ENCODE measurements around the gene RNU7-1. TPM values are rescaled to one million over a fixed set of nuclear protein-coding genes. Genes with fewer than 3 reads are reported as not detected.

Gene RNU7-1
- total RNA-seq, 2 donors from 2014 or later: not detected

DNA sequence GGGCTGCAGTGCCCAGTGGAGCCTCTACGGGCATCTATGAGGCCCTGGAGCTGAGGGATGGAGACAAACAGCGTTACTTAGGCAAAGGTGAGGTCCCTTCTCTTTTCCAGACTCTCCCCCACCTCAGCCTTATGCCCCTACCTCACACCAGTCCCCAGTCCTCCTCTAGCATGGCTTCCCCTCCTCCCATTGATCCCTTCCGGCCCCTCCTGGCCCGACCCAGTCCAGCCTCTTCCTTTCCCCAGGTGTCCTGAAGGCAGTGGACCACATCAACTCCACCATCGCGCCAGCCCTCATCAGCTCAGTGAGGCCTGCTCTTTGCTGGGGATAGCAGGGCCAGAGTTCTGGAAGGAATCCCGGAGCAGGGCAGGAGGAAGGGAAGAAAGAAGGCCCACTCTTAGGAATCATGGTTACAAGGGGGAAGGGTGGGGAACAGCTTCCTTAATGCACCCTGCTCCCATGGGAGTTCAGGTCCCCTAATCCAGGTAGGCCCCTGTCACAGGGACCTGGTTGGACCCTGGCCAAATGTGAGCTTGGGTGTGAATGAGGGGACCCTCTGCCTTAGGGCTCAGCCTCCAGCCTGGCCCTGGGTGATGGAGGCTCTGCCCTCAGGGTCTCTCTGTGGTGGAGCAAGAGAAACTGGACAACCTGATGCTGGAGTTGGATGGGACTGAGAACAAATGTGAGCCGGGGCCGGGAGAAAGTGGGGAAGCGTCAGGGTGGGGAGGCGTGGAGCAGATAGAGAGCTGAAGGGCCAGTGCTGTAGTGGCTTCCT is 27.0 kb upstream of the RNU7-1 start:
- DNase-seq (no peak), ATAC-seq (no peak)
- intact Hi-C loops (cut with DNase I, micrococcal nuclease): no loop called here

DNA sequence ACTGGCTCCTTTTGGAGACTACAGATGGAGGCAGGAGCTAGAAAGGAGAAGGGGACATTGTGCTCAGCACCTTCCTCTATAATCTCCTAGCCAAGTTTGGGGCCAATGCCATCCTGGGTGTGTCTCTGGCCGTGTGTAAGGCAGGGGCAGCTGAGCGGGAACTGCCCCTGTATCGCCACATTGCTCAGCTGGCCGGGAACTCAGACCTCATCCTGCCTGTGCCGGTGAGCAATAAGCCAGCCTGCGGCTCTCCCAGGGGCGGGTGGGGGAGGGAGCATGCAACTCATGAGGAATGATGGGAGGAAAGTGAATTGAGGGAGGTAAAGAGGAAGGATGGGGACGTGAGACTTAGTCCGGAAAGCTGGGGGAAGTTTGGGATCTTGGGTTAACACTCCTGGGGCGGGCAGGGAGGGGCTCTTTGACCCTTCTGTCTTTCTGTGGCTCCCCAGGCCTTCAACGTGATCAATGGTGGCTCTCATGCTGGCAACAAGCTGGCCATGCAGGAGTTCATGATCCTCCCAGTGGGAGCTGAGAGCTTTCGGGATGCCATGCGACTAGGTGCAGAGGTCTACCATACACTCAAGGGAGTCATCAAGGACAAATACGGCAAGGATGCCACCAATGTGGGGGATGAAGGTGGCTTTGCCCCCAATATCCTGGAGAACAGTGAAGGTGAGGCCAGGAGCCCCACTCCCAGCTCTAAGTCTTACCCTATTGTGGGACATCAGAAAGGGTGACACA is 26.0 kb upstream of the RNU7-1 start:
- ATAC-seq (no peak), DNase-seq (no peak)
- intact Hi-C loops (cut with DNase I, micrococcal nuclease): no loop called here

DNA sequence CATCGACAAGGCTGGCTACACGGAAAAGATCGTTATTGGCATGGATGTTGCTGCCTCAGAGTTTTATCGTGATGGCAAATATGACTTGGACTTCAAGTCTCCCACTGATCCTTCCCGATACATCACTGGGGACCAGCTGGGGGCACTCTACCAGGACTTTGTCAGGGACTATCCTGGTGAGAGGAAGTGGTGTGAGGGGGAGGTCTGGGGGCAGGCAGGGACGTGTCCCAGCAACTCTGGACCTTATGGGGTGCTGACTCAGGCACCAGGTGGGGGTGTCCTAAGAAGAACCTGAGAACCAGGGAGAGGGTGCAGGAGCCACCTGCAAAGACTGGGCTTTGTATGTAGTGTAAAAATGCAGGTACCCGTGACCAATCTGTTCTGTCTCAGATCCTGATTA is 24.0 kb upstream of the RNU7-1 start:
- no peak for DNase-seq
- no peak for ATAC-seq
- intact Hi-C loops (cut with DNase I, micrococcal nuclease): no loop called here

DNA sequence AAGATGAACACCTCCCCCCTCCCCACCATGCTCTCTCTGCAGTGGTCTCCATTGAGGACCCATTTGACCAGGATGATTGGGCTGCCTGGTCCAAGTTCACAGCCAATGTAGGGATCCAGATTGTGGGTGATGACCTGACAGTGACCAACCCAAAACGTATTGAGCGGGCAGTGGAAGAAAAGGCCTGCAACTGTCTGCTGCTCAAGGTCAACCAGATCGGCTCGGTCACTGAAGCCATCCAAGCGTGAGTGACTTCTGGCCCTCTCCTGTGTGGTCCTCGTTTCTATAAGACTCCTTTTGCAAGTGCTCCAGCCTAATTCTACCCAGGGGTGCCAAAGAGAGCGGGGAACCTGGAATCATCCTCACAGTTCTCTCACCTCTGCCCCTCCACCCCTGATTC is 22.1 kb upstream of the RNU7-1 start:
- intact Hi-C loops (cut with DNase I, micrococcal nuclease): no loop called here
- ATAC-seq (no peak), DNase-seq (no peak)

DNA sequence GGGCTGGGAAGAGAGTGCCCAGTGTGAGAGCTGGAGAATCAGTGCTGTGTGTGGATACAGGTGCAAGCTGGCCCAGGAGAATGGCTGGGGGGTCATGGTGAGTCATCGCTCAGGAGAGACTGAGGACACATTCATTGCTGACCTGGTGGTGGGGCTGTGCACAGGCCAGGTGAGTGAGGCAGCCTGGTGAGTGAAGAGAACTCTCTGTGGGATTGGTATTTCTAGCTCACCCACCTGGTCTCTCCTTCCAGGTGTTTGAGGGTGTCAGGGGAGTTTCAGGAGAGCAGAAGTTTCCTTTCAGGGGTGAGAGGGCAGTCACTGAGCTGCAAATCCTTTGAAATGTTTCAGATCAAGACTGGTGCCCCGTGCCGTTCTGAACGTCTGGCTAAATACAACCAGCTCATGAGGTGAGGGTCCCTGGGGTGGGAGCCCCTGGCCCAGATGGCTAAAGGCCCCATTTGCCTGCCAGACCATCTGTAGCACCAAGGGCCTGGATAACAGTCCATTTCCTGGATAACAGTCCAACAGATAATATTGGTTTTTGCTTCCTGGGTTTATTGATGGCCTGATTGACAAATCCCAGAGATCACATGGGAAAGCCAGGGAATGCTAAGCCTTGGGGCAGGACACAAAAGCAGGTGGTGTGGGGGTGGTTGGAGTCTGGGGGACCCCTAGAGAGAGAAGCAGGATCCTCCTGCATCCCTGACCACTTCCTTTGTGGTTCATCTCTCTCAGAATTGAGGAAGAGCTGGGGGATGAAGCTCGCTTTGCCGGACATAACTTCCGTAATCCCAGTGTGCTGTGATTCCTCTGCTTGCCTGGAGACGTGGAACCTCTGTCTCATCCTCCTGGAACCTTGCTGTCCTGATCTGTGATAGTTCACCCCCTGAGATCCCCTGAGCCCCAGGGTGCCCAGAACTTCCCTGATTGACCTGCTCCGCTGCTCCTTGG is 21.3 kb upstream of the RNU7-1 start:
- DNase-seq (no peak), ATAC-seq (no peak)
- intact Hi-C loops (cut with DNase I, micrococcal nuclease): no loop called here

DNA sequence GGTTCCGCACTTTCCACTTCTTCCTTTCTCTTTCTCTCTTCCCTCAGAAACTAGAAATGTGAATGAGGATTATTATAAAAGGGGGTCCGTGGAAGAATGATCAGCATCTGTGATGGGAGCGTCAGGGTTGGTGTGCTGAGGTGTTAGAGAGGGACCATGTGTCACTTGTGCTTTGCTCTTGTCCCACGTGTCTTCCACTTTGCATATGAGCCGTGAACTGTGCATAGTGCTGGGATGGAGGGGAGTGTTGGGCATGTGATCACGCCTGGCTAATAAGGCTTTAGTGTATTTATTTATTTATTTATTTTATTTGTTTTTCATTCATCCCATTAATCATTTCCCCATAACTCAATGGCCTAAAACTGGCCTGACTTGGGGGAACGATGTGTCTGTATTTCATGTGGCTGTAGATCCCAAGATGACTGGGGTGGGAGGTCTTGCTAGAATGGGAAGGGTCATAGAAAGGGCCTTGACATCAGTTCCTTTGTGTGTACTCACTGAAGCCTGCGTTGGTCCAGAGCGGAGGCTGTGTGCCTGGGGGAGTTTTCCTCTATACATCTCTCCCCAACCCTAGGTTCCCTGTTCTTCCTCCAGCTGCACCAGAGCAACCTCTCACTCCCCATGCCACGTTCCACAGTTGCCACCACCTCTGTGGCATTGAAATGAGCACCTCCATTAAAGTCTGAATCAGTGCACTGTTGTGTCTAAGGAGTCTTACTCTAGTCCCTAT is 20.4 kb upstream of the RNU7-1 start:
- ATAC-seq (no peak), DNase-seq (no peak)
- intact Hi-C loops (cut with DNase I, micrococcal nuclease): no loop called here

DNA sequence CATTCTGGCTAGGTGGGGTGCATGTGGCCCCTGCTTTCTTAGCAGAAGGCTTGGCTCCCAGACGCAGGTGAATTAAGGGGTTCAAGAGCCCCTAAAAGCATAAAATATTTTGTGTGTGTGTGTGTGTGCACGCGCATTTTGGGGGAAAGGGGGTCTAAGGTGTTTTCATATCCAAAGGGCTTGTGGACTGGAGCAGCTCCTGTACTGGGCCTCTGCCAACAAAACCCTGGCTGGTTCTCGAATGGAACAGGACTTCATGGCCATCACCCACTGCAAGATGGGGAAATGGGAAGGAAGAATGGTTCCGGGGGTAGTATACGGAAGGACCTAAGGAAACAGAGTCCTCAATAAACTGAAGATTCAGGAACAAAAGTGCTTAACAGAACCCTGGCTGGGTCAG is 19.8 kb upstream of the RNU7-1 start:
- intact Hi-C loops (cut with DNase I, micrococcal nuclease): no loop called here
- no peak for ATAC-seq

DNA sequence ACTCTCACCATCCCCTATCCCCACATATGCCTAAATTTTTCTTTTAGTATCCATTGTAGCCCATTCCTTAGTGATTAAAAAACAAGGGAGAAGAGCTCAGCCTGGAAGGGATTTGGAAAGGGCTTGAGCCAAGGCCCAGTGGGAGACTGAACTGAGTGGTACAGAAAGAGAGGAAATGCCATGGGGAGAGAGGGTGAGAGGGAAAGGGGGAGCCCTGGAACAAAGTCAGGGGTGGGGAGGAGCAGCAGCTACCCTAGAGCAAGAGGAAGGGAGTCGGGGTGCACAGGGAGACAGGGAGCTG is 18.4 kb upstream of the RNU7-1 start:
- intact Hi-C loops (cut with DNase I, micrococcal nuclease): no loop called here
- DNase-seq: no peak
- no peak for ATAC-seq

More for the DNA sequence above, 19.8 kb upstream of the RNU7-1 start:
- no peak for DNase-seq

DNA sequence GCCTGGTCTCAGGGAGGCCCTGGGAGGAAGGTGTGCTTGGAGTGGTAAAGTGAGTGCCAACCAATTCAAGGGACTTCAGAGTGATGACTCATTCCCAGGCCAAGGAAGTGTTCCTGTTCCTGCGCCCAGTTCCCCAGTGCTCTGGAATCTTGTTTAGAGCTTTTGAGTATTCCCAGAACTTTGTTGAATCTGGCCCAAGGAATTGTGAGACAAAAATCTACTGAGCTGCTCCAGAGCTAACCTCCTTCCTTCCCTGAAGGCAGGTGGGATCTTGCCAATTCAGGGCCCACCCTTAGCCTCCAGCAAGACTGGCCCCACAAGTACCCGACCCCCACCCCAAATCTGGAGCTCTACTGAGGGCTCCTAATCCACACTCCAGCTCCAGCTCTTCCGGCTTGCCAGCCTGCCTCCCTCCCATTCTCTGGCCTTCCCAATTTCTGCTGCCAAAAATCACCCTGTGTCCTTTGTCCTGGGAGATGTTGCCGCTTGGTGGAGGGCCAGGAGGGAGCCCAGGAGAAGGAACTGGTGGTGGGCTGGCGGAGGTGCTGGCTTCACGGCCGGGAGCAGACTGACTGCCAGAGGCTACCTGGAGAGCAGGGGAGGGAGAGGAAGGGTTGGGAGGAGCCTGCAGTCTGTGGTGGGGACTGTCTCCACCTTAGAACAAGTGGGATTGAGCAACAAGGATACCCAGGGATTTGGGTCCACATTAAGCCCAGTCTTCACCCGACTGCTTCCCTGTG is 17.9 kb upstream of the RNU7-1 start:
- ATAC-seq (peak; percentile 70), DNase-seq (peak; percentile 55 to 85)
- intact Hi-C loops (cut with DNase I, micrococcal nuclease): no loop called here

DNA sequence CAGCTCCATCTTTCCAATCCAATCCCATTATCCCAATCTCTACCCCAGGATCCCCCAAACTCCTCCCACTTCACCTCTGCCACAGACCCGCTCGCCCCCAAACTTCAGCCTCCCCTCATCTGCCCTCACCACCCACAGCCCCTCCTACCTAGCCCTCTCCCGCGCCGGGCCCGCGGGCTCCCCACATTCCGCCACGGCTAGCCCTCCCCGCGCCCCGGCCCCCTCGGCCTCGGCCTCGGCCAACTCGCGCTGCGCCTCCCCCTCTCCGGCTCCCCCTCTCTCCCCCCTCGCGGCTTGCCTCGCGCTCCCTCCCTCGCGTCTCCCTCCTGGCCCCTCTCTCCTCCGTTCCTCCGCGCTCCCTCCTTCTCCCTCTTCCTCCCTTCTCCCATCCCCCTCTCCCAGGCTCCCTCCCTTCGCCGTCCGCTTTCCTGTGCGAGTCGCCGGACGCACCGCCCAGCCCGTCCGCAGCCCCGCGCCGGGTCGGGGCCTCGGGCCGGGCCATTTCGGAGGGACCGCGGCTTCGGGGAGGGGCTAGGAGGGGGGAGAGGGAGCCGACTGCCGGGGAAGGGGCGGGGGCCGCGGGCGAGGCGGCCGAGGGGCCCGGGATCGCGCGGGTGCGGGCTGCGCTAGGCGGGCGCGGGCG is 16.1 kb upstream of the RNU7-1 start, which contains the start of gene ATN1:
Gene ATN1 (plus strand): TSS at position 581 of the 643 bp plus-strand sequence. CDS start 6,043 bp downstream, outside the sequence.
- intact Hi-C loops (cut with DNase I, micrococcal nuclease): no loop called here

DNA sequence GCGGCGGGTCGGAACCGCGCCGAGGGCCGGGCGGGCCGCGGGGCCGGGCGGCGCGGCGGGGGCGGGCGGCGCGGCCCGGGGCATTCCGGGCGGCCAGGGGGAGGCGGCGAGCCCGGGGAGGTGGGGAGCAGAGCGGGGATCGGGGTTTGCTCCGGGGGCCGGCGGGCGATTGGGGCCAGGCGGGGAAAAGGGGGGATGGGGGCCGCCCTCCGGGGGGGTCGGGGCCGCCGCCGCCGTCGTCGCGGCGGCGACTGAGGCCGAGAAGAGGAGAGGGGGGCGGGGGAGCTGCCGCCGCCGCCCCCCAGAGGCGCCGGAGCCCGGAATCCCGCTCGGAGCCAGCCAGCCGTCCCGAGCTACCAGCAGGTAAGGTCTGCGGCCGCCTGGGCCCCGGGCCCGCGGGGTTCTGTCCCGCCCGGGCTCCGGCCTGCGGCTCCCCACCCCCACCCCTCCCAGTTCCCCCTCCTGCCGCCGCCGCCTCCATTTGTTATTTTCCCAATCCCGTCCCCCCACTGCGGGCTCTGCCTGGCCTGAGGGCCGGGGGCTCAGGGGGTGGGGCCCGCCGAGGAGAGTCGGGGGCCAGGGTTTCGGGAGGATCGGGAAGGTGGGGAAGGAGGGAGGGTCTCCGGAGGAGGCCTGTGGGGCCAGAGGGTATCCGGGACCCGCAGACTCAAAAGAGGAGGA is 15.5 kb upstream of the RNU7-1 start:
- DNase-seq (no peak), ATAC-seq (peak; percentile 12)
- intact Hi-C loops (cut with DNase I, micrococcal nuclease): no loop called here

More for the DNA sequence above, 16.1 kb upstream of the RNU7-1 start, which contains the start of gene ATN1:
- ATAC-seq (peak; percentile 53), DNase-seq (peak; percentile 77 to 87)

DNA sequence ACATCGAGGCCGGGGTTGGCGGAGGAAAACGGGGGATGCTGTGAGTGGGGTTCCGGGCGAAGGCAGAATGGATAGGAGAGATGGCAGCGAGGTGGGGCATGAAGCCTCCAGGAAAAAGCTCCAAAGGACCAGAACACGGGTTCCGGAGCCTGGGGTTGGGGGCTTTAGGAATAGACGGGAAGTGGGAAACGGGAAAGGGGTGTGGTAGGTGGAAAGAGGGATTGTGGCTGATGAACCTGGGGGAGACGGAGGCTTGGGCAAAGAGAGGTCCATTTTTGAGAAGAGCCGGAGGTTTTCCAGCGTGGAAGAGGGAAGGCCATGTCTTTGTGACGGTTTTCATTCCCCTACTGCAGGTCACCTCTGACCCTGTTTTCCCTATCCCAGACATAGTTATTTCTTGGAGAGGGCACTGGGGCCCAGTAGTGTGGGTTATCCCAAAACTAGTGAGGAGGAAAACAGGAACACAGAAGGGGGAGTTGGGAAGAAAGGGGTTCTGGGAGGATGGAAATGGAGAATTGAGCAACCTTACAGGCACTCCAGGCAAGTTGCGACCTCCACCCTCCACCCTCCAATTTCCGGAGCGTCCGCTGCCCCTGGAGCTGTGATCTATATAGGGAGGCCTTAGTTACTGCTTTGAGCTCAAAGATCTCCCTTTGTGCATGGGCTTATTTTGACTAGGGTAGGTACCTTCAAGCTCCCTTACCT is 14.8 kb upstream of the RNU7-1 start:
- intact Hi-C loops (cut with DNase I, micrococcal nuclease): no loop called here
- no peak for ATAC-seq

DNA sequence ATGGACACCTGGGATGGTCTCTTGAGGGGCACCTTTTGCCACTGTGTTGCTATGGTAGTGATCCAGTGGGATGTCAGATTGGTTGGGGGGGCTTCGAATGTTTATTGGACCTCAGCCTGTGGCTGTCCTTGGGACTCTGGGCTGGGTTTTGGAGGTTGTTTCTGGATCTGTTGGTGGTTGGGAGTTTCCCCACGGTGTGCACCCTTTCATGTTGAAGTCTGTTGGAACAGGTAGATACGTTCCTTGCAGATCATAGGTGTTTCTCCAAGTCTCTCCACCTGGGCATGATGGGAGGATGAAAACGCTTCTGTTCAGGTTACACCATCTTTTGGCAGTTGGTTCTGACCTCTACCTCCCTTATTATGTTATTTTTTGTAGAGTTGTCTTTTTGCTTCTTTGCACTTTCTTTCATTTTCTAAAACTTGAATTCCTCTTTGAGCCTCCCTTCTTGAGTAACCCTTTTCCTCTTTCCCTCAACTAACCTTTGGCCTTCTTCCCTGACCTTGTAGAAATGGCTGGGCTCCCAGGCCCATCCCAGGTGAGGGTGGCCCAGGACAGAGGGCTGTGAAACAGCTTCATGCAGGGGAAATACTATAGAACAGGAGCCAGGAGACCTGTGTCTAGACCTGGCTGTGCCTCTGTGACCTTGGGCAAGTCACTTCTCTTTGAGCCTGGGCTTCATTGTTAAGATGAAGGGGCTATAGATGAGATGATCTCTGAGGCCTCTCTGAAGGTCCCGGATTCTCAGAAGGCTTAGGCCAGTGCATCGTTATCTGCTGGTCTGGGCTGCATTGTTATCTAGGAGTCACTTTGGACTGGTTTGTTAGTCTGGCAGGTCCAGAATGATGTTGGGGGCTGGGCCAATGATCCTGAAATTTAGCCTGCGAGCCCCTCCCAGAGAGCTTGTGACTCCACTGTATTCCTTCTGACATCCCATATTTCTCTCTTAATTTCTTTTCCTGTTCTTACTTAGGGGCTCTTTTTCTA is 13.9 kb upstream of the RNU7-1 start:
- DNase-seq (no peak), ATAC-seq (no peak)
- intact Hi-C loops (cut with DNase I, micrococcal nuclease): no loop called here

More for the DNA sequence above, 14.8 kb upstream of the RNU7-1 start:
- no peak for DNase-seq

DNA sequence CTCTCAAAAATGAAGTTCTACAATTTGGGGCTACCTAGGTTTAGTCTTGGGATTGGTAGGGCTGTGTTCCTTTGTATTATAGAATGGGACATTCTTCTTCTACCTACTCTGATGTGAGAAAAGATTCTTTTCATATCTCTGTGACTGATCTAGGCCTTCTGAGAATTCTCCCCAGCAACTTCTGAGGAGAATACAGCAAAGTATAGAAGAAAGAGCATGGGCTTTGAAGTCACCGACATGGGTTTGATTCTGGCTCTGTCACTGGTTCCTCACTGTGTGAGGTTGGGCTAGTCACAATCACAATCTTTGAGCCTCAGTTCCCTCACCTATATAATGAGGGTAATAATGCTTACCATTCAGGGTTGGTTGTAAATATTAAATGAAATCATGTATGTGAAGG is 10.8 kb upstream of the RNU7-1 start:
- intact Hi-C loops (cut with DNase I, micrococcal nuclease): no loop called here
- DNase-seq: no peak
- no peak for ATAC-seq

DNA sequence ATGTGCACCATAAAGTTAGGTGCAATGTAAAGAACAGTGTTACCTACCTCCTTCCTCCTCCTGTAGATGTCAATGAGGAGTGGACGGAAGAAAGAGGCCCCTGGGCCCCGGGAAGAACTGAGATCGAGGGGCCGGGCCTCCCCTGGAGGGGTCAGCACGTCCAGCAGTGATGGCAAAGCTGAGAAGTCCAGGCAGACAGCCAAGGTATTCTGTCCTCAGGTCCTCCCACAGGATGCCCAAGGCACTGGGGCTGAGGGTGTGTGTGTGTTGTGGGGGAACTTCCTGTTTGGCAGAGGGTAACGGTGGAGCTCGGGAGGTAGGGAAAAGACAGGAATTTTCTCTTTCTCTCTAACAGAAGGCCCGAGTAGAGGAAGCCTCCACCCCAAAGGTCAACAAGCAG is 9.5 kb upstream of the RNU7-1 start:
- ATAC-seq: no peak
- intact Hi-C loops (cut with DNase I, micrococcal nuclease): no loop called here
- DNase-seq: no peak
